ENCODE data around the gene USP40. TPM values are rescaled to one million over a fixed set of nuclear protein-coding genes. Genes with fewer than 3 reads are reported as not detected.

Gene USP40, protein sequence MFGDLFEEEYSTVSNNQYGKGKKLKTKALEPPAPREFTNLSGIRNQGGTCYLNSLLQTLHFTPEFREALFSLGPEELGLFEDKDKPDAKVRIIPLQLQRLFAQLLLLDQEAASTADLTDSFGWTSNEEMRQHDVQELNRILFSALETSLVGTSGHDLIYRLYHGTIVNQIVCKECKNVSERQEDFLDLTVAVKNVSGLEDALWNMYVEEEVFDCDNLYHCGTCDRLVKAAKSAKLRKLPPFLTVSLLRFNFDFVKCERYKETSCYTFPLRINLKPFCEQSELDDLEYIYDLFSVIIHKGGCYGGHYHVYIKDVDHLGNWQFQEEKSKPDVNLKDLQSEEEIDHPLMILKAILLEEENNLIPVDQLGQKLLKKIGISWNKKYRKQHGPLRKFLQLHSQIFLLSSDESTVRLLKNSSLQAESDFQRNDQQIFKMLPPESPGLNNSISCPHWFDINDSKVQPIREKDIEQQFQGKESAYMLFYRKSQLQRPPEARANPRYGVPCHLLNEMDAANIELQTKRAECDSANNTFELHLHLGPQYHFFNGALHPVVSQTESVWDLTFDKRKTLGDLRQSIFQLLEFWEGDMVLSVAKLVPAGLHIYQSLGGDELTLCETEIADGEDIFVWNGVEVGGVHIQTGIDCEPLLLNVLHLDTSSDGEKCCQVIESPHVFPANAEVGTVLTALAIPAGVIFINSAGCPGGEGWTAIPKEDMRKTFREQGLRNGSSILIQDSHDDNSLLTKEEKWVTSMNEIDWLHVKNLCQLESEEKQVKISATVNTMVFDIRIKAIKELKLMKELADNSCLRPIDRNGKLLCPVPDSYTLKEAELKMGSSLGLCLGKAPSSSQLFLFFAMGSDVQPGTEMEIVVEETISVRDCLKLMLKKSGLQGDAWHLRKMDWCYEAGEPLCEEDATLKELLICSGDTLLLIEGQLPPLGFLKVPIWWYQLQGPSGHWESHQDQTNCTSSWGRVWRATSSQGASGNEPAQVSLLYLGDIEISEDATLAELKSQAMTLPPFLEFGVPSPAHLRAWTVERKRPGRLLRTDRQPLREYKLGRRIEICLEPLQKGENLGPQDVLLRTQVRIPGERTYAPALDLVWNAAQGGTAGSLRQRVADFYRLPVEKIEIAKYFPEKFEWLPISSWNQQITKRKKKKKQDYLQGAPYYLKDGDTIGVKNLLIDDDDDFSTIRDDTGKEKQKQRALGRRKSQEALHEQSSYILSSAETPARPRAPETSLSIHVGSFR
- total RNA-seq (2013; cell fraction: nucleolus; rRNA removed) = 81.4 and 94.1 TPM in 2 replicates
- 13.7 and 21.4 TPM in 2 replicates for total RNA-seq (2014; rRNA removed)
- total RNA-seq (2014; rRNA removed; fragmentation: Illumina TruSeq; extraction: Trizol) = 15.3 and 16.8 TPM in 2 replicates
- total RNA-seq (2021) = 15.5 and 20.3 TPM in 2 replicates
- 8.3 TPM for polyA plus RNA-seq (2011; ENCODE audit: low read depth)
- polyA plus RNA-seq (2011; rRNA removed) = 15.7 and 19.3 TPM in 2 replicates
- polyA plus RNA-seq (2011; cell fraction: cytosol; rRNA removed) = 14.8 and 16.7 TPM in 2 replicates
- 64.3 and 68.1 TPM in 2 replicates for polyA plus RNA-seq (2011; cell fraction: nucleus; rRNA removed)
- 9.1 and 11.6 TPM in 2 replicates for polyA plus RNA-seq (2012)
- polyA plus RNA-seq (2014; fragmentation: Illumina TruSeq; extraction: Trizol) = 13.9 and 14.5 TPM in 2 replicates
- 1 to 10 TPM; 3.4 to 6.3 TPM for polyA plus RNA-seq (2014; fragmentation: Nextera tagmentation; extraction: Ambion mirVana)
- polyA plus RNA-seq (2014; rRNA removed) = 15.1 and 15.4 TPM in 2 replicates
- 10 to 100 TPM; 17.8 to 20.8 TPM for polyA plus RNA-seq (2016; fragmentation: Nextera tagmentation; extraction: Ambion mirVana)
- 28.0 and 28.8 TPM in 2 replicates for polyA minus RNA-seq (2011; rRNA and poly(A)+ RNA removed)
- 5.6 and 6.3 TPM in 2 replicates for polyA minus RNA-seq (2011; cell fraction: cytosol; rRNA and poly(A)+ RNA removed)
- 23.6 and 32.5 TPM in 2 replicates for polyA minus RNA-seq (2011; cell fraction: nucleus; rRNA and poly(A)+ RNA removed)
- percentile 59 among the genes with signal in this experiment for Bru-seq, nascent RNA
- percentile 61 among the genes with signal in this experiment for BruChase-seq, experiment 1, labeled RNA remaining after a 6-hour chase
- percentile 65 among the genes with signal in this experiment for BruChase-seq, experiment 2, labeled RNA remaining after a 2-hour chase
- long read RNA-seq, experiment 1, partial matches to known transcripts = 1 of 3 reads
- long read RNA-seq, experiment 1, other reads (novel, unspliced or antisense) = 2 of 3 reads
- long read RNA-seq, experiment 2, partial matches to known transcripts = 5 of 11 reads
- long read RNA-seq, experiment 2, other reads (novel, unspliced or antisense) = 5 of 11 reads

DNA sequence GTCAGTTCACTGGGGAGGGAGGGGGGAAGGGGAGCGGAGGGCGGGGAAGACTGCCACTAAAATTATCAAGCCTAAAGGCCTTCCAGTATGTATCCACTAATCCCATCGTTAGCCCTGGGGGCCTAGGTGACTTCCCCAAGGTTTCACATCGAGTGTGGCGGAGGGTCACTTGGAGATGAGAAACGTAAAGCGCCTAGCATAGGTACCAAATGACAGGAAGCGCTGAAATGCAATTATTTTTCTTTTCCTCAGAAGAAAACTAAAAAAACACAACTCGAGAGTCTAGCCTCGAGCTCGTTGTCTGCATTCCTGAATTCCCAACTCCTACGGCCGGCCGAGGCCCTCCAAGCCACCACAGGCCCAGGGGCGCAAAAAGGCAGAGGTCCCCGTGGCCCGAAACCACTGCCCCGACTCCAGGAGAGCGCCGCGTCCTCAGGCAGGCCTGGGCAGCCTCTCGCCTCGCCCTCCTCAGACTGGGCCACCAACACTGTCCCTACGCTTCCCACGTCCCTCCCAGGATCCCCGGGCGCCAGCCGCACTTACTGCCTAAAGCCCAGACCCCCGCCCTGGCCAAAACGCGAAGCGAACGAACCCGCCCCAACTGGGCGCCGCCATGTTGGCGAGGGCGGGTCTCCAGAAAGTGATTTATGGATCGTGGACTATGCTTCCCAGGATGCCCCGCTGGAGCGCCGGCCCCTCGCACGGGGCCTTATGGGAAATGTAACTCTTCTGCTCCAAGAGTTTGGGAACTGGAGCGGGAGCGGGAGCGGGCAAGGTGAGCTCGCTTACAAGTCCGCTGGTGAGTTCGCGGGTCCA is at the start of gene USP40:
Gene USP40 (minus strand): TSS at position 642 of the 816 bp plus-strand sequence. CDS start 1,228 bp downstream, outside the sequence.
- intact Hi-C loops (cut with micrococcal nuclease; ENCODE audit: unreplicated experiment) (no loop called here), in situ Hi-C loops (cut with MboI) (no loop called here)
- Histone ChIP-seq H4K20me1 (ENCODE audit: control insufficient read depth, insufficient read depth) (no peaks in the 10 kb centered on the region), H3K4me3 (peak within 1 kb of the TSS; percentile 95), H3K4me2 (ENCODE audit: control insufficient read depth, insufficient read depth) (peak within 1 kb of the TSS; percentile 90), H2AFZ (ENCODE audit: control insufficient read depth, low read depth, low read length) (peak within 1 kb of the TSS; percentile 97), H3K27ac (ENCODE audit: control insufficient read depth, insufficient read depth) (peak within 1 kb of the TSS; percentile 94), H3K9ac (ENCODE audit: control insufficient read depth, insufficient read depth, low read length) (peak within 1 kb of the TSS; percentile 97), H3K4me1 (ENCODE audit: control insufficient read depth, insufficient read depth, low read length) (no peaks in the 10 kb centered on the region), H3K9me3 (replicated peaks; ENCODE audit: control insufficient read depth, insufficient read depth, low read length) (no peaks in the 10 kb centered on the region), H3K36me3 (ENCODE audit: control insufficient read depth in 2 of 2, insufficient read depth in 2 of 2, low read length in 1 of 2) (no peaks in the 10 kb centered on the region), H3K27me3 (replicated peaks in 1 of 2; ENCODE audit: control insufficient read depth in 2 of 2, insufficient read depth in 2 of 2, low read length in 1 of 2) (no peaks in the 10 kb centered on the region), H3K79me2 (ENCODE audit: control insufficient read depth, insufficient read depth, low read length) (peaks cover 6% of the 10 kb centered on the region)
- ChIA-PET SMC1A (ENCODE audit: uncharacterized antibody, unreplicated experiment) (interaction anchor here (0.6 to 2.2 kb wide), 6 partner anchors 11 to 123 kb away, joined by 3 to 6 read pairs (median 3); no protein-coding TSS in a partner anchor), POLR2A (no interaction called here), CTCF (interaction anchor here (0.6 kb wide), 1 partner anchor 8 kb away, joined by 3 read pairs; no protein-coding TSS in a partner anchor), RAD21 (ENCODE audit: unreplicated experiment) (interaction anchor here (0.6 to 1.0 kb wide), 4 partner anchors 9 to 148 kb away, joined by 3 to 4 read pairs (median 4); no protein-coding TSS in a partner anchor)
- peak; percentile 86 for FAIRE-seq
- DNase-seq (ENCODE audit: low read depth, low spot score) = no peak
- BruUV-seq (replicated peaks) = no TSS peak
- ATAC-seq = peak; percentile 96
- under 1% methylated on average over 49 of the region's 51 CpGs for WGBS (ENCODE audit: insufficient coverage, insufficient replicate concordance, low lambda C conversion rate, missing lambda C conversion rate)
- TF ChIP-seq ZSCAN29 (IDR thresholded peaks at IDR 0.05) (no peak), DPF2 (IDR thresholded peaks at IDR 0.05) (peak; percentile 53), ZBED1 (IDR thresholded peaks at IDR 0.05; ENCODE audit: borderline replicate concordance) (no peak), PML (IDR thresholded peaks at IDR 0.05; ENCODE audit: low read length) (peak; percentile 60; the same call in 1 of the 2 replicates), NBN (IDR thresholded peaks at IDR 0.05) (peak; percentile 60; the same call in 1 of the 2 replicates), SIX5 (IDR thresholded peaks at IDR 0.05; ENCODE audit: low read depth, low read length, severe bottlenecking) (peak; percentile 69), POLR2AphosphoS5 (IDR thresholded peaks at IDR 0.05; ENCODE audit: low read length) (peak; percentile 81), IKZF2 (IDR thresholded peaks at IDR 0.05) (peak; percentile 38 to 52), SMARCA5 (IDR thresholded peaks at IDR 0.05) (0 out of 2 replicates have a peak, but pooled peaks have one; percentile 62), POU2F2 (IDR thresholded peaks at IDR 0.05; ENCODE audit: borderline replicate concordance, low read depth, low read length) (peak; percentile 71; the same call in 2 of the 3 replicates), GATAD2B (conservative IDR thresholded peaks at IDR 0.05; ENCODE audit: low read depth) (peak; percentile 80; the same call in 1 of the 2 replicates), YBX1 (IDR thresholded peaks at IDR 0.05) (no peak)
- TF ChIP-seq, protein P1, sequence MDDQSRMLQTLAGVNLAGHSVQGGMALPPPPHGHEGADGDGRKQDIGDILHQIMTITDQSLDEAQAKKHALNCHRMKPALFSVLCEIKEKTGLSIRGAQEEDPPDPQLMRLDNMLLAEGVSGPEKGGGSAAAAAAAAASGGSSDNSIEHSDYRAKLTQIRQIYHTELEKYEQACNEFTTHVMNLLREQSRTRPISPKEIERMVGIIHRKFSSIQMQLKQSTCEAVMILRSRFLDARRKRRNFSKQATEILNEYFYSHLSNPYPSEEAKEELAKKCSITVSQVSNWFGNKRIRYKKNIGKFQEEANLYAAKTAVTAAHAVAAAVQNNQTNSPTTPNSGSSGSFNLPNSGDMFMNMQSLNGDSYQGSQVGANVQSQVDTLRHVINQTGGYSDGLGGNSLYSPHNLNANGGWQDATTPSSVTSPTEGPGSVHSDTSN (IDR thresholded peaks at IDR 0.05; ENCODE audit: insufficient replicate concordance, low read depth, low read length) = peak; percentile 81

All from GM12878 (cell line).